Lower leg skin (tissue), 4 donors: ENCODE results near the gene METTL16. TPM values are rescaled to one million over a fixed set of nuclear protein-coding genes. Genes with fewer than 3 reads are reported as not detected.

Experiments used
- DNase-seq, 2 donors: peaks; one replicate each; pipeline ENCODE4 v3.0.0-alpha.2; 2019; ENCODE audit warnings: low spot score in 2 of 2
- H3K4me3 ChIP-seq: fragments of 200-600 bp; sonication (generic); 2 replicates; pipeline ENCODE4 v1.5.1; 2017; ENCODE audit warnings: mild to moderate bottlenecking, low read depth; ENCODE audit not compliant: poor library complexity, severe bottlenecking
- CTCF ChIP-seq, 3 donors: fragments of 450-650 bp; IDR thresholded peaks; one replicate each; pipeline ENCODE4 v1.5.1; 2016; ENCODE audit warnings: antibody characterized with exemption in 3 of 3, mild to moderate bottlenecking in 3 of 3, moderate library complexity in 2 of 3
- POLR2A ChIP-seq, 2 donors: fragments of 450-650 bp; IDR thresholded peaks; one replicate each; pipeline ENCODE4 v1.6.1; 2016 to 2017; ENCODE audit warnings: antibody characterized with exemption in 2 of 2, mild to moderate bottlenecking in 1 of 2, moderate library complexity in 1 of 2
- WGBS, 2 donors: methylation state at CpG; one replicate each; pipeline ENCODE4 v1.1.5; 2018; 5-methylcytosine and 5-hydroxymethylcytosine counted together
- intact Hi-C: fragments of 100-400 bp; cut with DNase I; formaldehyde crosslinking; loops from one replicate; pipeline ENCODE4 v1.15.0; 2023; ENCODE audit warnings: low total_unique reads
- total RNA-seq, 4 donors: library from RNA; depleted of rRNA; stranded (reverse); fragments of >200 nt; gene quantifications; one replicate each; pipeline ENCODE4 v1.1.0, GENCODE V29; 2016

METTL16 gene
- total RNA-seq, 4 donors from 2014 or later, result 17.7 to 47.4 (median 38.5) TPM

GRCh38 chr17:2400474-2400866 lies 111.2 kb downstream of the METTL16 start:
- DNase-seq, result no peak
- 1% methylated on average over 23 to 43 of the region's 43 CpGs for WGBS, 2 donors

GRCh38 chr17:2399572-2400473 lies 111.9 kb downstream of the METTL16 start:
- DNase-seq, result peak; percentile 93 to 99
- intact Hi-C loops, result no loop called here
- no peak for TF ChIP-seq CTCF (IDR thresholded peaks at IDR 0.05)
- peak in 1 of 2 donors; percentile 40 for TF ChIP-seq POLR2A (IDR thresholded peaks at IDR 0.05)
- peak overlapping the region; percentile 94 for H3K4me3 ChIP-seq
- 1% methylated on average over 37 to 51 of the region's 82 CpGs for WGBS, 2 donors

More at GRCh38 chr17:2400474-2400866, 111.2 kb downstream of the METTL16 start:
- TF ChIP-seq POLR2A (IDR thresholded peaks at IDR 0.05), result no peak
- H3K4me3 ChIP-seq, result peak overlapping the region; percentile 94
- intact Hi-C loops, result no loop called here

- TF ChIP-seq CTCF (IDR thresholded peaks at IDR 0.05) (no peak), POLR2A (IDR thresholded peaks at IDR 0.05) (no peak)
- WGBS, 2 donors, result 14 to 24% methylated on average over 32 to 40 of the region's 55 CpGs
- no peak for DNase-seq
- peak overlapping the region; percentile 94 for H3K4me3 ChIP-seq
- intact Hi-C loops, result no loop called here
These were observed 112.8 kb downstream of the METTL16 start for GRCh38 chr17:2398655-2399571.

GRCh38 chr17:2398182-2398581 lies 113.5 kb downstream of the METTL16 start:
- 80 to 82% methylated on average over 10 of the region's 10 CpGs for whole genome bisulfite sequencing, 2 donors
- DNase-seq, result no peak
- TF ChIP-seq CTCF (IDR thresholded peaks at IDR 0.05), result no peak
- intact Hi-C loops, result no loop called here
- H3K4me3 ChIP-seq, result no peak overlapping the region

GRCh38 chr17:2397247-2398171 lies 114.2 kb downstream of the METTL16 start:
- no peak overlapping the region for H3K4me3 ChIP-seq
- DNase-seq, result no peak
- intact Hi-C loops, result no loop called here
- TF ChIP-seq CTCF (IDR thresholded peaks at IDR 0.05) (no peak), POLR2A (IDR thresholded peaks at IDR 0.05) (no peak)
- WGBS, 2 donors, result 58 to 64% methylated on average over 9 to 12 of the region's 12 CpGs
